ENCODE measurements around the gene SYT9. TPM values are rescaled to one million over a fixed set of nuclear protein-coding genes. Genes with fewer than 3 reads are reported as not detected.

Gene SYT9
- total RNA-seq, 1 experiment from 2014 or later, result not detected

GRCh38 chr11:7222619-7223018, 29.1 kb upstream of the SYT9 start:
- H3K4me2 ChIP-seq, result no peak overlapping the region
- ChIA-PET POLR2A (ENCODE audit: unreplicated experiment) (no interaction called here), CTCF (no interaction called here)
- no peak overlapping the region for H3K27ac ChIP-seq
- H3K9me2 ChIP-seq (ENCODE audit: insufficient read depth), result no peaks in the 10 kb centered on the region
- no peaks in the 10 kb centered on the region; the same call in 1 of the 2 replicates for H3K27me3 ChIP-seq (ENCODE audit: insufficient read depth, low read depth)
- H3K4me1 ChIP-seq (replicated peaks; ENCODE audit: insufficient read depth), result no peaks in the 10 kb centered on the region
- no peaks in the 10 kb centered on the region for H3K36me3 ChIP-seq (ENCODE audit: low read depth)
- TF ChIP-seq EZH2 (IDR thresholded peaks at IDR 0.05; ENCODE audit: low read depth), result no peak
- TF ChIP-seq CTCF (conservative IDR thresholded peaks at IDR 0.05), result no peak
- intact Hi-C loops (cut with micrococcal nuclease; ENCODE audit: unreplicated experiment), result no loop called here
- no peak overlapping the region for H3K4me3 ChIP-seq
- H2AFZ ChIP-seq, result no peak overlapping the region
- BruUV-seq (replicated peaks), result no TSS peak
- no peaks in the 10 kb centered on the region for H3F3A ChIP-seq (ENCODE audit: insufficient read depth, low read depth)
- DNase-seq, result no peak
- no peaks in the 10 kb centered on the region for H3K79me2 ChIP-seq (ENCODE audit: low read depth)
- no peaks in the 10 kb centered on the region for H3K9me3 ChIP-seq (ENCODE audit: insufficient read depth, low read depth)
- no peaks in the 10 kb centered on the region for H4K20me1 ChIP-seq (ENCODE audit: insufficient read depth)

GRCh38 chr11:7239877-7240276, 11.8 kb upstream of the SYT9 start:
- no peak for TF ChIP-seq EZH2 (IDR thresholded peaks at IDR 0.05; ENCODE audit: low read depth)
- TF ChIP-seq CTCF (conservative IDR thresholded peaks at IDR 0.05), result no peak
- Histone ChIP-seq H3K36me3 (ENCODE audit: low read depth) (no peaks in the 10 kb centered on the region), H3K27ac (no peak overlapping the region), H3F3A (ENCODE audit: insufficient read depth, low read depth) (no peaks in the 10 kb centered on the region), H3K79me2 (ENCODE audit: low read depth) (no peaks in the 10 kb centered on the region), H3K27me3 (ENCODE audit: insufficient read depth, low read depth) (peaks cover 3% of the 10 kb centered on the region), H4K20me1 (ENCODE audit: insufficient read depth) (no peaks in the 10 kb centered on the region), H3K9me3 (ENCODE audit: insufficient read depth, low read depth) (no peaks in the 10 kb centered on the region), H3K4me1 (replicated peaks; ENCODE audit: insufficient read depth) (0 out of 2 replicates have a peak, but pooled peaks cover under 1% of the 10 kb centered on the region), H3K4me3 (no peak overlapping the region), H3K4me2 (no peak overlapping the region), H2AFZ (no peak overlapping the region), H3K9me2 (ENCODE audit: insufficient read depth) (no peaks in the 10 kb centered on the region)
- CTCF ChIA-PET, result no interaction called here
- DNase-seq, result no peak
- no TSS peak for BruUV-seq (replicated peaks)
- intact Hi-C loops (cut with micrococcal nuclease; ENCODE audit: unreplicated experiment), result no loop called here
- POLR2A ChIA-PET (ENCODE audit: unreplicated experiment), result no interaction called here

- Histone ChIP-seq H3K27ac (0 out of 2 replicates have a peak overlapping the region, but pooled peaks have one; percentile 73), H3K27me3 (ENCODE audit: insufficient read depth, low read depth) (no peaks in the 10 kb centered on the region), H3K79me2 (ENCODE audit: low read depth) (no peaks in the 10 kb centered on the region), H3K4me2 (peak overlapping the region; percentile 43), H2AFZ (no peak overlapping the region), H3K36me3 (ENCODE audit: low read depth) (no peaks in the 10 kb centered on the region), H3K4me1 (replicated peaks; ENCODE audit: insufficient read depth) (peaks cover 18% of the 10 kb centered on the region), H3F3A (ENCODE audit: insufficient read depth, low read depth) (no peaks in the 10 kb centered on the region), H3K4me3 (no peak overlapping the region), H4K20me1 (ENCODE audit: insufficient read depth) (no peaks in the 10 kb centered on the region), H3K9me2 (ENCODE audit: insufficient read depth) (no peaks in the 10 kb centered on the region), H3K9me3 (ENCODE audit: insufficient read depth, low read depth) (no peaks in the 10 kb centered on the region)
- no peak for TF ChIP-seq EZH2 (IDR thresholded peaks at IDR 0.05; ENCODE audit: low read depth)
- TF ChIP-seq CTCF (conservative IDR thresholded peaks at IDR 0.05), result no peak
- BruUV-seq (replicated peaks), result no TSS peak
- CTCF ChIA-PET, result no interaction called here
- no peak for DNase-seq
- intact Hi-C loops (cut with micrococcal nuclease; ENCODE audit: unreplicated experiment), result no loop called here
- POLR2A ChIA-PET (ENCODE audit: unreplicated experiment), result no interaction called here
Observed at GRCh38 chr11:7245341-7245740, 6.4 kb upstream of the SYT9 start.
